Aorta (tissue), 5 donors: ENCODE measurements around the gene AKT1S1. TPM values are rescaled to one million over a fixed set of nuclear protein-coding genes. Genes with fewer than 3 reads are reported as not detected.

Source experiments
- ATAC-seq: fragments of 200-7000 bp; cut with Tn5 transposase; one replicate; pipeline ENCODE4 v1.9.1; 2022; ENCODE audit warnings: moderate library complexity; ENCODE audit not compliant: low FRiP score
- DNase-seq, 2 donors: peaks; one replicate each; pipeline ENCODE4 v3.0.0-alpha.2; 2020
- H3K27ac ChIP-seq, 2 donors: one replicate each; pipeline ENCODE4 v1.5.1; 2013; ENCODE audit warnings: low read length in 2 of 2, mild to moderate bottlenecking in 2 of 2, moderate library complexity in 2 of 2, control low read depth in 1 of 2, inconsistent platforms in 1 of 2, low read depth in 1 of 2
- H3K27me3 ChIP-seq, 2 donors: one replicate each; pipeline ENCODE4 v1.6.1; 2013; ENCODE audit warnings: control low read depth in 1 of 2, low read length in 1 of 2, mild to moderate bottlenecking in 1 of 2, moderate library complexity in 1 of 2; ENCODE audit not compliant: insufficient read depth in 2 of 2, control insufficient read depth in 1 of 2
- H3K36me3 ChIP-seq, 2 donors: one replicate each; pipeline ENCODE4 v1.6.1; 2013; ENCODE audit warnings: control low read depth in 1 of 2, low read length in 1 of 2, mild to moderate bottlenecking in 1 of 2; ENCODE audit not compliant: insufficient read depth in 2 of 2, control insufficient read depth in 1 of 2
- H3K4me1 ChIP-seq, 2 donors: one replicate each; pipeline ENCODE4 v1.6.1; 2013; ENCODE audit warnings: low read length in 2 of 2, control low read depth in 1 of 2, mild to moderate bottlenecking in 1 of 2, moderate library complexity in 1 of 2; ENCODE audit not compliant: insufficient read depth in 2 of 2, control insufficient read depth in 1 of 2
- H3K4me3 ChIP-seq, 2 donors: one replicate each; pipeline ENCODE4 v1.5.1; 2013; ENCODE audit warnings: low read length in 2 of 2, control low read depth in 1 of 2, mild to moderate bottlenecking in 1 of 2
- H3K9me3 ChIP-seq: one replicate; pipeline ENCODE4 v1.6.1; 2013; ENCODE audit warnings: mild to moderate bottlenecking, low read length; ENCODE audit not compliant: control insufficient read depth
- WGBS, 2 donors: extraction: QIAGEN DNeasy Blood & Tissue Kit; methylation state at CpG; one replicate each; pipeline ENCODE4 v1.1.7; 2013; 5-methylcytosine and 5-hydroxymethylcytosine counted together
- intact Hi-C, 2 donors: fragments of 100-400 bp; cut with DNase I; formaldehyde crosslinking; loops; one replicate each; pipeline versions ENCODE4 v1.14.2 to v1.15.0; 2022
- polyA plus RNA-seq, 2 donors: library from polyadenylated mRNA; stranded (reverse); fragments of 200-250 nt; gene quantifications; one replicate each; pipeline ENCODE4 v1.2.3, GENCODE V29; 2013
- total RNA-seq, 2 donors: library from RNA; stranded (reverse); fragmentation: NEBNext Ultra II Directional; extraction: Animal tissue kit (Norgen Biotek cat#: 25700); gene quantifications; one replicate each; pipeline ENCODE4 v1.2.1, GENCODE V29; 2021
- donor health status: healthy with polysubstance abuse.
- donor health status: Bipolar disorder and iron deficiency.
- donor health status: DM: no; HTN: no; CAD: no.
- donor health status: DM: no; HTN: no; CAD: no.
- donor health status: DM: yes; HTN: yes; CAD: no.

Gene AKT1S1
- total and polyA plus RNA-seq, 4 donors, result 24.4 to 44.6 (median 27.7) TPM

DNA sequence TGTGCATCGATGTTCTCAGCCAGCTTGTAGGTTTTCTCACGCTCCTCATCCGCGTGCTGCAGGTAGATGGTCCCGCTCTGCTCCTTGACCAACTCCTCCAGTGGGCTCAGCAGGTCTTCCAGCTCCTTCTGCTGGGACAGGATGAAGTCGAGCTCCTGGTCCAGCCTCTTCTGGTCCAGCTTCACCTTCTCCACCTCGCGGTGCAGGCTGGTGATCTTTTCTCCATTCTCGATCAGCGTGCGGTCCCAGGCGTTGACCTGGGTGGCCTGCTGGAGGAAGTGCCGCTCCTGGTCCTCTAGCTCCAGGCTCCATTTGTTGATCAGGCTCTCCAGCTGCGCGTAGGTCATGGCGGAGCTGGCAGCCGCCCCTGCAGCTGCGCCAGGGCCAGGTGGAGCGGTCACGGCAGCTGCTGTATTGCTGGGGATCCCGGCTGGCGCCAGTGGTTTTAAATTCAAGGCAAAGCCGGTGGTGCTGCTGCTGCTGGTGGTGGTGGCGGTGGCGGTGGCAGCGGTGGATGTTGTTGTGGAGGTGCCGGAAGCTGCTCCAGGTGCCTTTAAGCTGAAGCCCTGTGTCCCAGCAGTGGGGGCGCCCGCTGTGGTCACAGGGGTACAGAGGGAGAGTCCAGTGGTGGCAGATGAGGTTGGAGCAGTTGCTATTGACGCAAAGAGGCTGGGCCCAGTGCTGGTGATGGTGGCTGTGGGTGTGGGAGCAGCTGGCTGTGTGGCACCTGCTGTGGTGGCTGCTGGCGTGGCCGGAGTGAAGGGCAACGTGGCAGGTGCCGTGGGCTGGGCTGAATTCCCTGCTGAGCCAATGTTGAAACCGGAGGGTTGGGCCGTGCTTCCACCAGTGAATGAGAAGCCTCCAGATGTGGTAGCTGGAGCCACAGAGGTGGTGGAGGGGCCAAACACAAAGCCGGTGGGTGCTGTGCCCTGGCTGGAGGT is 31.6 kb upstream of the AKT1S1 start:
- Histone ChIP-seq H3K27ac (no peak overlapping the region), H3K27me3 (no peaks in the 10 kb centered on the region), H3K4me1 (peaks cover 2 to 4% of the 10 kb centered on the region in 2 donors), H3K9me3 (no peaks in the 10 kb centered on the region), H3K4me3 (no peak overlapping the region), H3K36me3 (peaks cover 0 to 1% of the 10 kb centered on the region in 2 donors)
- ATAC-seq, result no peak
- intact Hi-C loops, result no loop called here
- 96% methylated on average over 37 of the region's 37 CpGs for WGBS, 2 donors
- no peak for DNase-seq

- Histone ChIP-seq H3K27ac (no peak overlapping the region), H3K27me3 (no peaks in the 10 kb centered on the region), H3K4me1 (peaks cover 2 to 4% of the 10 kb centered on the region in 2 donors), H3K9me3 (no peaks in the 10 kb centered on the region), H3K36me3 (peaks cover 0 to 1% of the 10 kb centered on the region in 2 donors), H3K4me3 (no peak overlapping the region)
- intact Hi-C loops, result no loop called here
- ATAC-seq, result no peak
- no peak for DNase-seq
- 91 to 94% methylated on average over 23 of the region's 23 CpGs for WGBS, 2 donors
These were observed 30.7 kb upstream of the AKT1S1 start for GRCh38 chr19:49907745-49908446.

DNA sequence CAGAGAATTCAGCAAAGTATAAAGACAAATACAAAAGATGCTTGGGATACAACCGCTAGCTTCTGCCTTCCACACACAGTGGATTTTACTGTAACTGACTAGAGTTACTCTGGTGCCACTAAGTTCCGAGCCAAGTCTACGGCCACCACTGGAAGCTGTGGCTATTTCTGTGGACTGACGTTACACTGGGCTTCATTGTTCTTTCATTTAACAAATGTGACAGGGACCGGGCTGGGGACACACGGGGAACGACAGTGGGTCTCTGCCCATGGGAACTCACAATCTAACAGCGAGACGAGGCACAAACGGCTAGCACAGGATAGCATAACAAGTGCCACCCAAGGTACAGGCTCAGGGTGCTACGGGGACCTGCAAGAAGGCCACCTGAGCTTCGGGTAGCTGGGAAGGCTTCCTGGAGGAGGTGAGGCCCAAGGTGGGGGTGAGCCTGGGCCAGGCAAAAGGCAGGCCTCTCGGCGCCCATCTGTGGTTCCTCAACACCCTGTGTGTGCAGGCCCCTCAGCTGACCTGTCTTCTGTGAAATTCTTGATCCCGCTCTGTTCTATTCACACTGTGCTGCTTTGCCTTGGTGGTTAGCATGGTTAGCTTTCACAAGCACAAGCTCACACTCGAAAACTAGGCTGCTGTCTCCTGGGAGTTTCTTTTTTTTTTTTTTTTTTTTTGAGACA is 29.9 kb upstream of the AKT1S1 start:
- no peaks in the 10 kb centered on the region for H3K9me3 ChIP-seq
- ATAC-seq, result no peak
- intact Hi-C loops, result no loop called here
- DNase-seq, result no peak
- WGBS, 2 donors, result 87 to 90% methylated on average over 16 of the region's 16 CpGs
- H3K27ac ChIP-seq, result no peak overlapping the region
- H3K4me1 ChIP-seq, result peaks cover 2 to 4% of the 10 kb centered on the region in 2 donors
- H3K36me3 ChIP-seq, result peaks cover 0 to 1% of the 10 kb centered on the region in 2 donors
- H3K27me3 ChIP-seq, result no peaks in the 10 kb centered on the region
- no peak overlapping the region for H3K4me3 ChIP-seq

DNA sequence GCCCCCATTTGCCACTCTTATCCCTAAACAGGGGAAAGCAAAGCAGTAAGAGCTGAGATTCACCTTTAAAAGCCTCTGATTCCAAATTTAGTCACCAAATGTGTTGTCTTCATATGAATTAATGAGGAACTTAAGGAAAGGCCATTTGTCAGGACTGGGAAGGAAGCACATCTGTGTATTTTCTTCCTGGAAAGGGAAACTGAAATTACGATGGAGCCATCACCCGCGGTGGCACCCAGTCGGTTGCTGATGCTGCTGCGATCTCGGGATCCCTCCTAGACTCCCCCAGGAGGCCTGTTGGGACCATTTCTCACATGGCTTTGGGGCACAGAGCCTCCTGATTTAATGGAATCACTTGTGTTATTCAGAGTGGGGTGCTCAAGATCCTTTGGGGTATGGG is 27.0 kb upstream of the AKT1S1 start:
- no peak overlapping the region for H3K27ac ChIP-seq
- no peaks in the 10 kb centered on the region for H3K9me3 ChIP-seq
- H3K4me3 ChIP-seq, result no peak overlapping the region
- H3K4me1 ChIP-seq, result no peaks in the 10 kb centered on the region
- H3K36me3 ChIP-seq, result peaks cover 0 to 1% of the 10 kb centered on the region in 2 donors
- H3K27me3 ChIP-seq, result no peaks in the 10 kb centered on the region
- ATAC-seq, result no peak
- intact Hi-C loops, result no loop called here
- 68 to 72% methylated on average over 6 of the region's 6 CpGs for WGBS, 2 donors
- peak in 1 of 2 donors; percentile 49 for DNase-seq

GRCh38 chr19:49896863-49897621 is 19.9 kb upstream of the AKT1S1 start, which contains the start of gene IL4I1:
IL4I1 (minus strand) TSS chr19:49896887; CDS start chr19:49896160, 727 bp downstream.
- 46 to 48% methylated on average over 20 of the region's 20 CpGs for WGBS, 2 donors
- no peaks in the 10 kb centered on the region for H3K27me3 ChIP-seq
- peak in 1 of 2 donors; percentile 78 for DNase-seq
- peak; percentile 34 for ATAC-seq
- H3K4me1 ChIP-seq, result no peaks in the 10 kb centered on the region
- intact Hi-C loops, result no loop called here
- no peaks in the 10 kb centered on the region for H3K36me3 ChIP-seq
- H3K27ac ChIP-seq, result no peak within 1 kb of the TSS
- no peak within 1 kb of the TSS for H3K4me3 ChIP-seq
- no peaks in the 10 kb centered on the region for H3K9me3 ChIP-seq

DNA sequence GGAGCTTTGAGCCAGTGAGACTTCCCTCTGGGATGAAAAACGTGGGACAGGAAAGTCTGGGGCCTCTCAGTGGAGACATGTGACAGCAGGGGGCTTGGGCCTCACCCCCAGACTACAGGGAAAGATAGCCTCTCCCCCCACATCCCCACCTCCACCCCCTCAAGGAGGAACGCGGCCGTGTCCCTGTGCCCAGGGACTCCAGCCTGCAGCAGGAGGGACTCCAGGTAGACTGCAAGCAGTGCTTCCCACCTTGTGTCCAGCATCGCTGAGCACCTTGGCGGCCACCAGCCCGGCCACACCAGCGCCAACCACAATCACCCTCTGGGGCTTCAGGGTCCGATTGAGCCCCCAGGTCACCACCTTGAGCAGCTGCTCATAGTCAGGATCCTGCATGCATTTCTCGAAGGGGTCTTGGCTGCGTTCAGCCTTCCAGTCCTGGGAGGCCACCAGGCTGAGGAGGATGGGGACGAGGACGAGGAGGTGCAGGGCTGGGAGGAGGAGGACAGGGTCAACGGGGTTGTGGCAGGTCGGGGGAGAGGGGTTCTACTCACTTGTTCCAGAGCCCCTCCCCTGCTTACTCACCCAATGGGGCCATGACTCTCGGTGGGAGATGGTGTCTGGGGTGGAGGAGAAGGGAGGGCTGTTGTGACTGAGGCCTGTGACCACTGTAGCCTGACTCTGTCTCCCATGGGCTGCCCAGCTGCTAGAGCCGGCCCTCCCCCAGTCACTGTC is 18.6 kb upstream of the AKT1S1 start:
- Histone ChIP-seq H3K4me3 (no peak overlapping the region), H3K27ac (no peak overlapping the region), H3K36me3 (no peaks in the 10 kb centered on the region), H3K4me1 (no peaks in the 10 kb centered on the region), H3K27me3 (no peaks in the 10 kb centered on the region), H3K9me3 (no peaks in the 10 kb centered on the region)
- DNase-seq, result no peak
- intact Hi-C loops, result no loop called here
- no peak for ATAC-seq
- WGBS, 2 donors, result 76 to 77% methylated on average over 16 to 17 of the region's 17 CpGs

DNA sequence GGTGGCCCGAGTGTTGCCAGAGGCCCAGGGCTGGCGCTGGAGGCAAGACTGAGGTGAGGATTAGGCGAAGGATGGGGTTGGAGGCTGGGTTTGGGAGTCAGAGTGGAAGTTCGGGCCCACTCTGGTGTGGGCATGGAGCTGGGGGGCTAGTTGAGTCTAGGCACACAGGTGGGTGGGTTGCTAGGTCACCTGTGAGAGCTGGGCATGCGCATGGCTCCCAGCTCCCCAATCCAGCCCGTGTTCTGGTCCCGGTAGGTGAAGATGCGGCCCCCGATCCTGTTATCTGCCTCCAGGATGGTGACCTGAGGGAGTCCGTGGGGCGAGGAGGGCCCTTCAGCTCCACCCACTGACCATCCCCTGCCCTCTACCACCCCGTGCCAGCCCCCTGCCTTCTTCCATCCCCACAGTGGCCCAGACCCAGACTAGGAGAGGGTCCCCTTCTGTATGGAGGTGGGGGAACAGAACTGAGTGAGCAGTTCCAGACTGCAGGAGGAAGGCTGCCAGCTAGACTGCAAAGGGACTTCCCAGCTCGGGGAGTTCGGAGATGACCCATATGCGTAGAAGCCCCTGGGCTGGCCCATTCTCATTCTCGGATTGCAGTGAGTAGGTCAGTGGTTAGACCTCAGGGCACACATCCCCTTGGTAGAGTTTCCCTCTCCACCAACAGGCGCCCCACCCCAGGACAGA is 17.9 kb upstream of the AKT1S1 start:
- Histone ChIP-seq H3K27ac (no peak overlapping the region), H3K9me3 (no peaks in the 10 kb centered on the region), H3K4me1 (no peaks in the 10 kb centered on the region), H3K4me3 (no peak overlapping the region), H3K36me3 (no peaks in the 10 kb centered on the region), H3K27me3 (no peaks in the 10 kb centered on the region)
- 84 to 89% methylated on average over 17 of the region's 17 CpGs for WGBS, 2 donors
- DNase-seq, result no peak
- ATAC-seq, result no peak
- intact Hi-C loops, result no loop called here
